HCT116 (cell line): ENCODE data around the gene DNLZ. TPM values are rescaled to one million over a fixed set of nuclear protein-coding genes. Genes with fewer than 3 reads are reported as not detected.

Source experiments
- ATAC-seq: fragments of 200-7000 bp; cut with Tn5 transposase; 2 replicates; pipeline ENCODE4 v1.9.1; 2020; ENCODE audit warnings: mild to moderate bottlenecking, moderate library complexity
- BruUV-seq: library from RNA; stranded (reverse); fragments of 400-500 nt; replicated peaks from 2 replicates; lab custom pipeline; 2021; lab: Mats Ljungman, UMichigan
- CTCF ChIA-PET: fragments of 300-600 bp; sonication (Branson Sonifier 250); formaldehyde crosslinking; loops from one replicate; lab custom pipeline; 2021; ENCODE audit warnings: antibody characterized with exemption; lab: Charles Lee
- POLR2A ChIA-PET: fragments of 300-600, 350-600 bp; sonication (Branson Sonifier 250); formaldehyde crosslinking; loops from one replicate; lab custom pipeline; 2021; ENCODE audit warnings: antibody characterized with exemption; lab: Charles Lee
- RAD21 ChIA-PET, 2 experiments: fragments of 300-600 bp; sonication (Branson Sonifier 250); formaldehyde crosslinking; loops; one replicate each; lab custom pipeline; 2023; ENCODE audit warnings: low total read pairs in 2 of 2; ENCODE audit not compliant: uncharacterized antibody in 2 of 2, unreplicated experiment in 2 of 2, low non-redundant PET in 1 of 2; lab: Charles Lee
- DNase-seq: peaks from one replicate; pipeline ENCODE4 v3.0.0-alpha.2; 2010; ENCODE audit warnings: low read depth, low spot score
- H2AFZ ChIP-seq: fragments of 200-600 bp; shearing (Covaris generic), sonication (generic); 2 replicates; pipeline ENCODE4 v1.6.1; 2017; ENCODE audit warnings: low read depth, mixed run types, mixed read lengths, antibody characterized with exemption, low read length; ENCODE audit not compliant: poor library complexity, severe bottlenecking
- H3K27ac ChIP-seq: 2 replicates; pipeline ENCODE4 v1.5.1; 2012; ENCODE audit warnings: low read depth, low read length
- H3K27me3 ChIP-seq: fragments of 200-600 bp; sonication (generic); 2 replicates; pipeline ENCODE4 v1.6.1; 2016; ENCODE audit warnings: mixed run types, low read length, mixed read lengths; ENCODE audit not compliant: insufficient read depth
- H3K36me3 ChIP-seq, 2 experiments: fragments of 200-500 bp in 1 of 2; fragments of 200-600 bp in 1 of 2; sonication (Bioruptor generic) in 1 of 2; sonication (generic) in 1 of 2; 2 replicates each; pipeline versions ENCODE4 v1.5.1 to v1.6.1; 2014 to 2016; ENCODE audit warnings: low read length in 2 of 2, inconsistent platforms in 1 of 2, mixed read lengths in 1 of 2, mixed run types in 1 of 2; ENCODE audit not compliant: insufficient read depth in 2 of 2, control insufficient read depth in 1 of 2
- H3K4me1 ChIP-seq, 2 experiments: fragments of 200-600 bp in 1 of 2; sonication (generic) in 1 of 2; 2 replicates each; pipeline versions ENCODE4 v1.5.1 to v1.6.1; 2012 to 2017; ENCODE audit warnings: low read length in 2 of 2, inconsistent platforms in 1 of 2, mild to moderate bottlenecking in 1 of 2, mixed read lengths in 1 of 2, mixed run types in 1 of 2, moderate library complexity in 1 of 2; ENCODE audit not compliant: insufficient read depth in 2 of 2, control insufficient read depth in 1 of 2
- H3K4me2 ChIP-seq: fragments of 200-600 bp; sonication (generic); 2 replicates; pipeline ENCODE4 v1.6.1; 2017; ENCODE audit warnings: mixed run types, low read length, mixed read lengths
- H3K4me3 ChIP-seq, 2 experiments: fragments of 200-600 bp in 1 of 2; sonication (generic) in 1 of 2; replicated peaks in 1 of 2; 2 replicates each; pipeline ENCODE4 v1.5.1; 2011 to 2016; ENCODE audit warnings: low read length in 2 of 2, control low read depth in 1 of 2, low read depth in 1 of 2, mild to moderate bottlenecking in 1 of 2, mixed read lengths in 1 of 2, mixed run types in 1 of 2
- H3K79me2 ChIP-seq: fragments of 200-600 bp; sonication (generic); 2 replicates; pipeline ENCODE4 v1.6.1; 2017; ENCODE audit warnings: mild to moderate bottlenecking, mixed run types, low read length, moderate library complexity, mixed read lengths; ENCODE audit not compliant: insufficient read depth
- H3K9ac ChIP-seq: fragments of 200-600 bp; sonication (generic); 2 replicates; pipeline ENCODE4 v1.6.1; 2016; ENCODE audit warnings: low read length, mixed read lengths
- H3K9me2 ChIP-seq: fragments of 200-600 bp; sonication (generic), shearing (Covaris generic); 2 replicates; pipeline ENCODE4 v1.6.1; 2017; ENCODE audit warnings: mixed run types, mild to moderate bottlenecking, moderate library complexity; ENCODE audit not compliant: insufficient read depth
- H3K9me3 ChIP-seq, 2 experiments: fragments of 200-500 bp in 1 of 2; fragments of 200-600 bp in 1 of 2; sonication (Bioruptor generic) in 1 of 2; sonication (generic) in 1 of 2; 2 replicates each; pipeline ENCODE4 v1.6.1; 2014 to 2017; ENCODE audit warnings: low read length in 2 of 2, mixed read lengths in 2 of 2, inconsistent platforms in 1 of 2, low read depth in 1 of 2, mild to moderate bottlenecking in 1 of 2, mixed run types in 1 of 2, moderate library complexity in 1 of 2; ENCODE audit not compliant: control insufficient read depth in 1 of 2, insufficient read depth in 1 of 2
- H4K20me1 ChIP-seq: fragments of 200-600 bp; sonication (generic), shearing (Covaris generic); 2 replicates; pipeline ENCODE4 v1.6.1; 2017; ENCODE audit warnings: mixed run types, mild to moderate bottlenecking, moderate library complexity; ENCODE audit not compliant: insufficient read depth
- CBX3 ChIP-seq: IDR thresholded peaks from 2 replicates; pipeline ENCODE4 v1.6.1; 2012; ENCODE audit warnings: low read depth
- CEBPB ChIP-seq: IDR thresholded peaks from 2 replicates; pipeline ENCODE4 v1.6.1; 2012; ENCODE audit warnings: low read depth
- FOSL1 ChIP-seq: IDR thresholded peaks from 2 replicates; pipeline ENCODE4 v1.6.1; 2012; ENCODE audit warnings: low read depth
- POLR2A ChIP-seq: IDR thresholded peaks from 2 replicates; pipeline ENCODE4 v1.7.0; 2011; ENCODE audit warnings: borderline replicate concordance; ENCODE audit not compliant: insufficient read depth, insufficient read length; ENCODE audit errors: extremely low read depth
- POLR2AphosphoS5 ChIP-seq: IDR thresholded peaks from 2 replicates; pipeline ENCODE4 v1.6.1; 2011; ENCODE audit warnings: mild to moderate bottlenecking, low read depth, low read length, moderate library complexity
- SIN3A ChIP-seq: IDR thresholded peaks from 2 replicates; pipeline ENCODE4 v1.6.1; 2012; ENCODE audit warnings: low read depth
- ZNF274 ChIP-seq: fragments of 200-500 bp; sonication (Bioruptor generic); IDR thresholded peaks from 2 replicates; pipeline ENCODE4 v1.6.1; 2014; ENCODE audit warnings: mild to moderate bottlenecking, low read depth, low read length, inconsistent platforms
- intact Hi-C: fragments of 100-400 bp; cut with micrococcal nuclease; formaldehyde crosslinking; loops from 2 replicates; pipeline ENCODE4 v1.10.0; 2022
- total RNA-seq: library from RNA; stranded (reverse); gene quantifications from one replicate; pipeline ENCODE4 v1.2.1, GENCODE V29; 2021; ENCODE audit not compliant: unreplicated experiment
- TF ChIP-seq, protein P1 (sequence below), 3 experiments: fragments of 200-600 bp in 1 of 3; sonication (generic) in 1 of 3; IDR thresholded peaks in 2 of 3; conservative IDR thresholded peaks in 1 of 3; 2 replicates each; pipeline ENCODE4 v1.5.1; 2012 to 2017; ENCODE audit warnings: low read depth in 2 of 3, low read length in 2 of 3, antibody characterized with exemption in 1 of 3, borderline replicate concordance in 1 of 3, control low read depth in 1 of 3, mild to moderate bottlenecking in 1 of 3, mixed read lengths in 1 of 3, mixed run types in 1 of 3, moderate library complexity in 1 of 3; ENCODE audit not compliant: insufficient read depth in 1 of 3
- TF ChIP-seq, protein P2 (sequence below): IDR thresholded peaks from 2 replicates; pipeline ENCODE4 v1.6.1; 2012; ENCODE audit warnings: low read depth

DNLZ gene
- total RNA-seq, 1 experiment from 2014 or later, result 21.9 TPM

DNA sequence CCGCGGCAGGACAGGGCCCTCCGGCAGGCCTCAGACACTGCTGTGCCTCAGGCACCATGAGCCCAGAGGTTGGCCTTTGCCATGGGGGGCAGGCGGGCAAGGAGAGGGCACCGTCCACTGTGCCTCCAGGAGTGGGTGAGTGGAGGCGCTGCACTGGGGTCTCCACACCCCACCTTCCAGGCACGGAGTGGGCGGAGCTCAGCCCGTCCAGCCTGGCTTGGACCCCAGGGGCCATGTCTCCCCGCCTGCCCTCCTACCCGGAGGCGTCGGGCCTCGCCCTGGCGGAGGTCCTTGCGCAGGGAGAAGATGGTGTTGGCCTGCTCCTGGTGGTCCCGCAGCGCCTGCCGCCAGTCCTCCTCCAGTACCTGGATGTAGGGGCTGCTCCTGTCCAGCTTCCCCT lies 6.5 kb upstream of the DNLZ start:
- Histone ChIP-seq H3K36me3 (no peaks in the 10 kb centered on the region), H3K9me2 (no peaks in the 10 kb centered on the region), H3K27ac (no peak overlapping the region), H3K4me2 (no peak overlapping the region), H3K27me3 (no peaks in the 10 kb centered on the region), H3K4me1 (peaks cover 0 to 9% of the 10 kb centered on the region in 2 experiments; a peak in 2 of 4 replicates), H2AFZ (no peak overlapping the region), H4K20me1 (no peaks in the 10 kb centered on the region), H3K9me3 (no peaks in the 10 kb centered on the region), H3K79me2 (no peaks in the 10 kb centered on the region), H3K9ac (no peak overlapping the region), H3K4me3 (no peak overlapping the region)
- CTCF ChIA-PET, result no interaction called here
- RAD21 ChIA-PET, result no interaction called here
- DNase-seq, result no peak
- POLR2A ChIA-PET, result no interaction called here
- no TSS peak for BruUV-seq
- no peak for ATAC-seq
- intact Hi-C loops, result no loop called here
- no peak for TF ChIP-seq FOSL1
- TF ChIP-seq, protein P1, sequence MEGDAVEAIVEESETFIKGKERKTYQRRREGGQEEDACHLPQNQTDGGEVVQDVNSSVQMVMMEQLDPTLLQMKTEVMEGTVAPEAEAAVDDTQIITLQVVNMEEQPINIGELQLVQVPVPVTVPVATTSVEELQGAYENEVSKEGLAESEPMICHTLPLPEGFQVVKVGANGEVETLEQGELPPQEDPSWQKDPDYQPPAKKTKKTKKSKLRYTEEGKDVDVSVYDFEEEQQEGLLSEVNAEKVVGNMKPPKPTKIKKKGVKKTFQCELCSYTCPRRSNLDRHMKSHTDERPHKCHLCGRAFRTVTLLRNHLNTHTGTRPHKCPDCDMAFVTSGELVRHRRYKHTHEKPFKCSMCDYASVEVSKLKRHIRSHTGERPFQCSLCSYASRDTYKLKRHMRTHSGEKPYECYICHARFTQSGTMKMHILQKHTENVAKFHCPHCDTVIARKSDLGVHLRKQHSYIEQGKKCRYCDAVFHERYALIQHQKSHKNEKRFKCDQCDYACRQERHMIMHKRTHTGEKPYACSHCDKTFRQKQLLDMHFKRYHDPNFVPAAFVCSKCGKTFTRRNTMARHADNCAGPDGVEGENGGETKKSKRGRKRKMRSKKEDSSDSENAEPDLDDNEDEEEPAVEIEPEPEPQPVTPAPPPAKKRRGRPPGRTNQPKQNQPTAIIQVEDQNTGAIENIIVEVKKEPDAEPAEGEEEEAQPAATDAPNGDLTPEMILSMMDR (IDR thresholded peaks at IDR 0.05 in 2 of 3, conservative IDR thresholded peaks at IDR 0.05 in 1 of 3; ENCODE audit: borderline replicate concordance in 1 of 3, insufficient read depth in 1 of 3, low read depth in 2 of 3, low read length in 2 of 3), result no peak
- TF ChIP-seq POLR2A, result no peak
- TF ChIP-seq CBX3, result no peak
- TF ChIP-seq CEBPB, result no peak
- TF ChIP-seq ZNF274, result no peak
- TF ChIP-seq, protein P2, sequence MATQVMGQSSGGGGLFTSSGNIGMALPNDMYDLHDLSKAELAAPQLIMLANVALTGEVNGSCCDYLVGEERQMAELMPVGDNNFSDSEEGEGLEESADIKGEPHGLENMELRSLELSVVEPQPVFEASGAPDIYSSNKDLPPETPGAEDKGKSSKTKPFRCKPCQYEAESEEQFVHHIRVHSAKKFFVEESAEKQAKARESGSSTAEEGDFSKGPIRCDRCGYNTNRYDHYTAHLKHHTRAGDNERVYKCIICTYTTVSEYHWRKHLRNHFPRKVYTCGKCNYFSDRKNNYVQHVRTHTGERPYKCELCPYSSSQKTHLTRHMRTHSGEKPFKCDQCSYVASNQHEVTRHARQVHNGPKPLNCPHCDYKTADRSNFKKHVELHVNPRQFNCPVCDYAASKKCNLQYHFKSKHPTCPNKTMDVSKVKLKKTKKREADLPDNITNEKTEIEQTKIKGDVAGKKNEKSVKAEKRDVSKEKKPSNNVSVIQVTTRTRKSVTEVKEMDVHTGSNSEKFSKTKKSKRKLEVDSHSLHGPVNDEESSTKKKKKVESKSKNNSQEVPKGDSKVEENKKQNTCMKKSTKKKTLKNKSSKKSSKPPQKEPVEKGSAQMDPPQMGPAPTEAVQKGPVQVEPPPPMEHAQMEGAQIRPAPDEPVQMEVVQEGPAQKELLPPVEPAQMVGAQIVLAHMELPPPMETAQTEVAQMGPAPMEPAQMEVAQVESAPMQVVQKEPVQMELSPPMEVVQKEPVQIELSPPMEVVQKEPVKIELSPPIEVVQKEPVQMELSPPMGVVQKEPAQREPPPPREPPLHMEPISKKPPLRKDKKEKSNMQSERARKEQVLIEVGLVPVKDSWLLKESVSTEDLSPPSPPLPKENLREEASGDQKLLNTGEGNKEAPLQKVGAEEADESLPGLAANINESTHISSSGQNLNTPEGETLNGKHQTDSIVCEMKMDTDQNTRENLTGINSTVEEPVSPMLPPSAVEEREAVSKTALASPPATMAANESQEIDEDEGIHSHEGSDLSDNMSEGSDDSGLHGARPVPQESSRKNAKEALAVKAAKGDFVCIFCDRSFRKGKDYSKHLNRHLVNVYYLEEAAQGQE, result no peak
- no peak for TF ChIP-seq SIN3A
- TF ChIP-seq POLR2AphosphoS5, result no peak
- TF ChIP-seq, all 23 proteins: peak for 0
